ENCODE measurements around the gene ACTN2. TPM values are rescaled to one million over a fixed set of nuclear protein-coding genes. Genes with fewer than 3 reads are reported as not detected.

Gene ACTN2
- total RNA-seq, 6 donors from 2014 or later, result 1.4 to 11.5 (median 2.3) TPM

DNA sequence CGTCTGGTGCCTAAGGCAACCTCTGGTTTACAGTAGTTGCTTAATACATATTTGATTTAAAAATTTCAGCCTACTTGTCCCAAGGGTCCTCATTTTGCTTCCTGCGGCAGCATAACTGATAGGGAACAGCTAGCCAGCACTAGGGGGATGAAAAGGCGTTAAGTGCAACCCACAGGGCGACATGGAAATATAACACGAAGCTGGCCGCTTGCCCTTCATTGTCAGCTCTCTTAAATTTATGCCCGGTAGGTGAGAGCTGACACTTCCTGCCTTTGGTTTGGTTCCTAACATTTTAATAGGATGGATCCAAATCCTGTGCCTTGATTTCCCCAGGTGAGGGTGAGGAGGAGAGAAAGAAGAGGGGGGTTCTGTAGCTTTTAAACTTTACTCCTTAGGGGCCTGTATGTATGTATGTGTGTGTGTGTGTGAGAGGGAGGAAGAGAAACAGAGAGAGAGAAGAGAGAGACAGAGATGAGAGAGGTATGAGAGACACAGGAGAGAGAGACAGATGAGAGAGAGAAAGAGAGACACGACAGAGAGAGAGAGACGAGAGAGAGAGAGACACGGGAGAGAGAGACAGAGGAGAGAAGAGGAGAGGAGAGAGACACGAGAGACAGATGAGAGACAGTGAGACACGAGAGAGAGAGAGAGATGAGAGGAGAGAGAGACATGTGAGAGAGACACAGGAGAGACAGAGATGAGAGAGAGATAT lies 938 bp upstream of the ACTN2 start:
- Histone ChIP-seq H3K27ac (peak overlapping the region in 1 of 4 donors; percentile 44), H3K4me1 (peaks cover 11 to 17% (median 13%) of the 10 kb centered on the region in 4 donors)
- WGBS, 2 donors, result 74 to 78% methylated on average over 12 of the region's 12 CpGs

DNA sequence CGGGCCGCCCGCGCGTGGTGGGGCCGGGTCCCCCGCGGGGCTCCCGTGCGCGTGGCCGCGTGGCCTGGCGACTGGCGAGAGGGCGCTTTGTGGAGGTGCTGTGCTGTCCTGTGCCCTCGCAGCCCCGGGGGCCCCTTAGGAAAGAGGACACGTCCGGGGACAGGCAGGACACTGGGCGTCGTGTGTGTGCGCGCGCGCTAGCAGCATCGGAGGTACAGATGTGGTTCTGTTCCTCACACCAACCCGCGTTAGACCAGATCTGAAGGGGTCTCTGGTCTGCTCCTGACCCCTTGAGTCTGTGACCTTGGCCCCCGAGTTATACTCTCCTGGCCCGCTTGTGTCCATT lies 489 bp downstream of the ACTN2 start:
- no peak for DNase-seq

More for the DNA sequence above, 938 bp upstream of the ACTN2 start:
- no peaks in the 10 kb centered on the region for H3K9me3 ChIP-seq
- no peak overlapping the region for H3K4me3 ChIP-seq
- H3K36me3 ChIP-seq, result no peaks in the 10 kb centered on the region
- ATAC-seq (ENCODE audit: low FRiP score in 2 of 2) (no peak), DNase-seq (no peak)
- H3K27me3 ChIP-seq, result peaks cover 0 to 10% (median 5%) of the 10 kb centered on the region in 4 donors
- TF ChIP-seq EP300 (IDR thresholded peaks at IDR 0.05) (no peak), POLR2AphosphoS5 (IDR thresholded peaks at IDR 0.05) (no peak), POLR2A (IDR thresholded peaks at IDR 0.05) (no peak)
- TF ChIP-seq, protein P1, sequence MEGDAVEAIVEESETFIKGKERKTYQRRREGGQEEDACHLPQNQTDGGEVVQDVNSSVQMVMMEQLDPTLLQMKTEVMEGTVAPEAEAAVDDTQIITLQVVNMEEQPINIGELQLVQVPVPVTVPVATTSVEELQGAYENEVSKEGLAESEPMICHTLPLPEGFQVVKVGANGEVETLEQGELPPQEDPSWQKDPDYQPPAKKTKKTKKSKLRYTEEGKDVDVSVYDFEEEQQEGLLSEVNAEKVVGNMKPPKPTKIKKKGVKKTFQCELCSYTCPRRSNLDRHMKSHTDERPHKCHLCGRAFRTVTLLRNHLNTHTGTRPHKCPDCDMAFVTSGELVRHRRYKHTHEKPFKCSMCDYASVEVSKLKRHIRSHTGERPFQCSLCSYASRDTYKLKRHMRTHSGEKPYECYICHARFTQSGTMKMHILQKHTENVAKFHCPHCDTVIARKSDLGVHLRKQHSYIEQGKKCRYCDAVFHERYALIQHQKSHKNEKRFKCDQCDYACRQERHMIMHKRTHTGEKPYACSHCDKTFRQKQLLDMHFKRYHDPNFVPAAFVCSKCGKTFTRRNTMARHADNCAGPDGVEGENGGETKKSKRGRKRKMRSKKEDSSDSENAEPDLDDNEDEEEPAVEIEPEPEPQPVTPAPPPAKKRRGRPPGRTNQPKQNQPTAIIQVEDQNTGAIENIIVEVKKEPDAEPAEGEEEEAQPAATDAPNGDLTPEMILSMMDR (IDR thresholded peaks at IDR 0.05), result no peak

DNA sequence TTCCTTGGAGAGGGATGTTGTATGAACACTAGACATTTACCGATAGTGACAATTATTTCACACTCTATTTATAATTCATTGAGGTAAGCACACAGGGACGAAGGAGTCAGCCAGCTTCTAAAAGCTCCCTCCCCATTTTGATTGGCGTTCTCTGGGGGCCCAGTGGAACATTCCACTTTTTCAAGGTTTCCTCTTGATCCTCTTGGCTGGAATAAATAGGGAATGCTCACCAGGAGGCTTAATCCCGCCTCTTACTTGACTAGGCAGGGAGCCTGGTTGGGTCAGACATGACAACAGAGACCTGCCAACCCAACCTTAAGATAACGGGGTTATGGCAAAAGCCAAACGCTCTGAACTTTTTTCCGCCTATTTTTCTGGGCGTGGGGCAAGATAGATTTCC lies 974 bp downstream of the ACTN2 start:
- 56 to 67% methylated on average over 8 of the region's 8 CpGs for WGBS, 2 donors
- H3K27me3 ChIP-seq, result peaks cover 0 to 10% (median 5%) of the 10 kb centered on the region in 4 donors
- peaks cover 11 to 17% (median 13%) of the 10 kb centered on the region in 4 donors for H3K4me1 ChIP-seq
- no peaks in the 10 kb centered on the region for H3K9me3 ChIP-seq
- ATAC-seq (ENCODE audit: low FRiP score in 2 of 2) (no peak), DNase-seq (no peak)
- peak overlapping the region in 1 of 4 donors; percentile 73 for H3K27ac ChIP-seq
- H3K36me3 ChIP-seq, result no peaks in the 10 kb centered on the region
- H3K4me3 ChIP-seq, result peak overlapping the region in 3 of 4 donors; percentile 47 to 52 (median 48)
- TF ChIP-seq EP300 (IDR thresholded peaks at IDR 0.05), result no peak
- no peak for TF ChIP-seq POLR2AphosphoS5 (IDR thresholded peaks at IDR 0.05)
- TF ChIP-seq, protein P1 (IDR thresholded peaks at IDR 0.05), result no peak
- no peak for TF ChIP-seq POLR2A (IDR thresholded peaks at IDR 0.05)

More for the DNA sequence above, 489 bp downstream of the ACTN2 start:
- Histone ChIP-seq H3K9me3 (no peaks in the 10 kb centered on the region), H3K27ac (peak overlapping the region in 2 of 4 donors; percentile 35 to 73), H3K4me3 (peak overlapping the region; percentile 1 to 52 (median 48)), H3K4me1 (peaks cover 11 to 17% (median 13%) of the 10 kb centered on the region in 4 donors), H3K36me3 (no peaks in the 10 kb centered on the region), H3K27me3 (peaks cover 0 to 10% (median 5%) of the 10 kb centered on the region in 4 donors)
- TF ChIP-seq EP300 (IDR thresholded peaks at IDR 0.05) (no peak), POLR2A (IDR thresholded peaks at IDR 0.05) (no peak), POLR2AphosphoS5 (IDR thresholded peaks at IDR 0.05) (no peak)
- TF ChIP-seq, protein P1 (IDR thresholded peaks at IDR 0.05), result no peak
- 20 to 30% methylated on average over 2 to 28 of the region's 31 CpGs for whole genome bisulfite sequencing, 2 donors
- peak in 1 of 2 donors; percentile 32 for ATAC-seq (ENCODE audit: low FRiP score in 2 of 2)

DNA sequence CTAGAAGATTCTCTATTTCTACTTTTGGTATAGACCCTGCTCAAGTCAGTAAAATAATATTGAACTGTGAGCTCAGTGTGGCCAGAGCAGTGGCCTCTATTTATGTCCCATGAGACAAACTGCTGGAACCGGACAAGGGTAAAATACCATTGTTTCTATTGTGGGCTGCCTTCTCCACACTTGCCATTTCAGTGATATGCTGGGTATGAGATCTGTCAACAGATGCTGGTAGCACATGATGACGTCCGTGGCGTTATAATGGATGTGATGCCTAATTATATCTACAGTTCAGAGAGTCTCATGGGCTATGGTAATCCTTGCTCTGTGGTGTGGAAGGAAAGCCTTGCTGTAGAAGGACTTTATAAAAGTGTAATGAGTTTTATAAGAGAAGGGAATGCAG lies 2.4 kb downstream of the ACTN2 start:
- peaks cover 0 to 10% (median 5%) of the 10 kb centered on the region in 4 donors for H3K27me3 ChIP-seq
- ATAC-seq (ENCODE audit: low FRiP score in 2 of 2) (no peak), DNase-seq (no peak)
- 69 to 84% methylated on average over 4 of the region's 4 CpGs for WGBS, 2 donors
- H3K9me3 ChIP-seq, result no peaks in the 10 kb centered on the region
- no peak overlapping the region for H3K4me3 ChIP-seq
- H3K27ac ChIP-seq, result no peak overlapping the region
- peaks cover 11 to 17% (median 13%) of the 10 kb centered on the region in 4 donors for H3K4me1 ChIP-seq
- TF ChIP-seq POLR2A (IDR thresholded peaks at IDR 0.05) (no peak), POLR2AphosphoS5 (IDR thresholded peaks at IDR 0.05) (no peak)
- H3K36me3 ChIP-seq, result no peaks in the 10 kb centered on the region

DNA sequence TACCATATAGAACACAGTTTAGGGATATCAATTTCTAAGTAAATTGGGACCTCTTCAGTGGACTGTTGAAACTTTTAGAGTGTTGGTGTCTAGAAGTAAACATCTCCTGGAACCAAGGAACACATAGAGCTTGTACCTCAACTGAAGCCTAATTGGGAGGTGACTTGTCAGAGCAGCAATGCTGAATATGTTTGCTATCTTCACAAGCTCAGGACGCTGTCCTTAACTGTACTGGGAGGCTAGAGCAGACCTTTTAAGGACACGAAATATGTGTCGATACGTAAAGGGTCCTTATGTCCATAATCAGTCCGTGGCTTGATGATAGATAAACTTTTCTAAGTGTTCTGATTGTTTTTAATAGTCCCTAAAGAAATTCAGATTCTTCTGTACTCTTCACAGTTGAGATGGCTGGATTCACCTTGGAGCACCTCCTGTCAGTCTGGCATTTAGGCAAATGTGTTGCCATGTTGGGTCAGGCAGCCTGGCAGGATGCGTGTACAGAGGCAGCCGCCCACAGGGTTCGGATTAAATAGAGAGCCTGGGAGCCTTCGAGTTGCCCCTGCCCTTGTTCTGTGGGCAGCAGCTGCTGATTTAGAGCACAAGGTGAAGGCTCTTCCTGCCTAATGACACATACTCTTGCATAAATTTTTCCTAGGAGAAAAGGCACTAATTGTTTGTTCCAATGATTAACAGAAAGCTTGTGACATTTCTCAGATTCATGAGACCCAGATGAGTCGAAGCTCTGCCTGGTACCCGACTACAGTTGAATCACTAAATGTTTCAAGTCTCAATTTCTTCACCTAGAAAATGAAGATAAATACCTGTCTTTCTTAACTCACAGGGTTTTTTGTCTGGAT lies 3.6 kb downstream of the ACTN2 start:
- 79 to 80% methylated on average over 11 of the region's 11 CpGs for WGBS, 2 donors
- Histone ChIP-seq H3K36me3 (no peaks in the 10 kb centered on the region), H3K27ac (no peak overlapping the region), H3K9me3 (no peaks in the 10 kb centered on the region), H3K27me3 (peaks cover 0 to 10% (median 5%) of the 10 kb centered on the region in 4 donors), H3K4me3 (no peak overlapping the region), H3K4me1 (peaks cover 11 to 17% (median 13%) of the 10 kb centered on the region in 4 donors)
- DNase-seq, result no peak
- TF ChIP-seq, protein P1 (IDR thresholded peaks at IDR 0.05), result no peak
- TF ChIP-seq EP300 (IDR thresholded peaks at IDR 0.05) (no peak), POLR2AphosphoS5 (IDR thresholded peaks at IDR 0.05) (no peak), POLR2A (IDR thresholded peaks at IDR 0.05) (no peak)
- no peak for ATAC-seq (ENCODE audit: low FRiP score in 2 of 2)
